Thoracic aorta (tissue), 2 donors: ENCODE results near the gene ARHGAP4. TPM values are rescaled to one million over a fixed set of nuclear protein-coding genes. Genes with fewer than 3 reads are reported as not detected.

Experiments used
- ATAC-seq: fragments of 150-250 bp; one replicate; pipeline ENCODE4 v1.8.0; 2017; ENCODE audit warnings: low read depth; ENCODE audit not compliant: insufficient number of reproducible peaks, low FRiP score
- DNase-seq: peaks from one replicate; pipeline ENCODE4 v3.0.0-alpha.2; 2020; ENCODE audit warnings: low spot score
- H3K27ac ChIP-seq, 2 donors: fragments of 200-600 bp; sonication (generic); 1 replicate in 1 of 2; 2 replicates in 1 of 2; pipeline ENCODE4 v1.5.1; 2016; ENCODE audit warnings: mild to moderate bottlenecking in 2 of 2, moderate library complexity in 2 of 2
- H3K27me3 ChIP-seq: fragments of 200-600 bp; sonication (generic); replicated peaks from 2 replicates; pipeline ENCODE4 v1.6.0; 2016; ENCODE audit warnings: mild to moderate bottlenecking; ENCODE audit not compliant: insufficient read depth
- H3K36me3 ChIP-seq: fragments of 200-600 bp; sonication (generic); one replicate; pipeline ENCODE4 v1.5.1; 2016
- H3K4me1 ChIP-seq, 2 donors: fragments of 200-600 bp; sonication (generic); 1 replicate in 1 of 2; 2 replicates in 1 of 2; pipeline versions ENCODE4 v1.5.1 to v1.6.0; 2016; ENCODE audit warnings: low read depth in 2 of 2, mild to moderate bottlenecking in 1 of 2; ENCODE audit not compliant: control insufficient read depth in 1 of 2
- H3K4me3 ChIP-seq: fragments of 200-600 bp; sonication (generic); 2 replicates; pipeline ENCODE4 v1.5.1; 2016; ENCODE audit warnings: mild to moderate bottlenecking
- H3K9me3 ChIP-seq: fragments of 200-600 bp; sonication (generic); 2 replicates; pipeline ENCODE4 v1.5.1; 2016
- CTCF ChIP-seq: fragments of 200-600 bp; sonication (generic); IDR thresholded peaks from one replicate; pipeline ENCODE4 v1.5.1; 2019; ENCODE audit warnings: antibody characterized with exemption
- total RNA-seq, 2 donors: library from RNA; depleted of rRNA; stranded (reverse); fragments of >200 nt; gene quantifications; one replicate each; pipeline versions ENCODE4 v1.1.0 to v1.2.3, GENCODE V29; 2016

The ARHGAP4 gene
- total RNA-seq, 2 donors from 2014 or later: 31.7 to 92.1 TPM

GRCh38 chrX:153948847-153949805 lies 23.1 kb upstream of the ARHGAP4 start:
- Histone ChIP-seq H3K36me3 (peaks cover 12% of the 10 kb centered on the region), H3K9me3 (no peaks in the 10 kb centered on the region), H3K27ac (no peak overlapping the region), H3K4me3 (no peak overlapping the region), H3K27me3 (no peaks in the 10 kb centered on the region), H3K4me1 (peaks cover 0 to 15% of the 10 kb centered on the region in 2 donors)
- no peak for ATAC-seq
- no peak for DNase-seq
- no peak for TF ChIP-seq CTCF

- Histone ChIP-seq H3K9me3 (no peaks in the 10 kb centered on the region), H3K27me3 (no peaks in the 10 kb centered on the region), H3K27ac (no peak overlapping the region), H3K36me3 (peaks cover 12% of the 10 kb centered on the region), H3K4me3 (no peak overlapping the region), H3K4me1 (peaks cover 0 to 12% of the 10 kb centered on the region in 2 donors)
- no peak for TF ChIP-seq CTCF
- DNase-seq (no peak), ATAC-seq (no peak)
Observed at GRCh38 chrX:153948002-153948466, 22.0 kb upstream of the ARHGAP4 start.

- ATAC-seq (no peak), DNase-seq (no peak)
- H3K4me3 ChIP-seq: no peak overlapping the region
- no peaks in the 10 kb centered on the region for H3K9me3 ChIP-seq
- H3K36me3 ChIP-seq: peaks cover 12% of the 10 kb centered on the region
- peak; percentile 67 for TF ChIP-seq CTCF
- H3K27me3 ChIP-seq: no peaks in the 10 kb centered on the region
- peaks cover 0 to 4% of the 10 kb centered on the region in 2 donors for H3K4me1 ChIP-seq
- H3K27ac ChIP-seq: no peak overlapping the region
Observed at GRCh38 chrX:153947009-153947769, 21.1 kb upstream of the ARHGAP4 start.

- ATAC-seq (no peak), DNase-seq (no peak)
- no peaks in the 10 kb centered on the region for H3K9me3 ChIP-seq
- H3K27ac ChIP-seq: no peak overlapping the region
- H3K27me3 ChIP-seq: no peaks in the 10 kb centered on the region
- H3K4me1 ChIP-seq: no peaks in the 10 kb centered on the region
- no peak for TF ChIP-seq CTCF
- H3K4me3 ChIP-seq: no peak overlapping the region
- H3K36me3 ChIP-seq: peaks cover 10% of the 10 kb centered on the region
Observed at GRCh38 chrX:153945956-153946943, 20.2 kb upstream of the ARHGAP4 start.
